NCI-H1048 (cell line): ENCODE measurements around the gene PSMC1.

ENCODE experiments used
- DNase-seq: peaks from one replicate; lab custom pipeline; 2025; lab: John Stamatoyannopoulos, UW

Gene PSMC1

GRCh38 chr14:90276646-90277367, 20.5 kb downstream of the PSMC1 start:
- no peak for DNase-seq

DNA sequence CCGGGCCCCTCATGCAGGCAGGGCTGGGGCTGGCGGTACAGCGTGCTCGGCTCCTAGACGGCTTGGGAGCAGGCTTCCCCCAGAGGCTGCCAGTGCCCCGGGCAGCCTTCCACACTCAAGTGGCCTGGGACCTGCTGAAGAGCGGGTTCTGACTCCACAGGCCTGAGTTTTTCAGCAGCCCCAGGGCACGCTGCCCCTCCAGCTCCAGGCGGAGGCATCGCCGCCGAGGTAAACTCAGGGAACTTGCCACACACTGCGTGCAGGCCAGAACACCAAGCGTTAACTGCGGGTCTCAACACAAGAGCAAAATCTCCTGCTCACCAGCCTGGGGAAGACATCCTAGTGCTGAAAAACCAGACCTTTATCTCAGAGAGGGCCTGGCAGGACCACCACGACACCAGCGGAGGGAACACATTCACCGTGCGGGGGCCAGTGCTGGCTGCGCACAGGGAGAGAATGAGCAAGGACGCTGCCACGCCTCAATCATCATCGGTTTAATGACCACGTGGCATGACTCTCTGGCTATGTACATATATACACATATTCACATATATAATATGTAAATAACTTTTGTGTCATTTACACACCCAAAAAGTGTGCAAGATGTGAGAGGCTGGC, 21.3 kb downstream of the PSMC1 start:
- no peak for DNase-seq

DNA sequence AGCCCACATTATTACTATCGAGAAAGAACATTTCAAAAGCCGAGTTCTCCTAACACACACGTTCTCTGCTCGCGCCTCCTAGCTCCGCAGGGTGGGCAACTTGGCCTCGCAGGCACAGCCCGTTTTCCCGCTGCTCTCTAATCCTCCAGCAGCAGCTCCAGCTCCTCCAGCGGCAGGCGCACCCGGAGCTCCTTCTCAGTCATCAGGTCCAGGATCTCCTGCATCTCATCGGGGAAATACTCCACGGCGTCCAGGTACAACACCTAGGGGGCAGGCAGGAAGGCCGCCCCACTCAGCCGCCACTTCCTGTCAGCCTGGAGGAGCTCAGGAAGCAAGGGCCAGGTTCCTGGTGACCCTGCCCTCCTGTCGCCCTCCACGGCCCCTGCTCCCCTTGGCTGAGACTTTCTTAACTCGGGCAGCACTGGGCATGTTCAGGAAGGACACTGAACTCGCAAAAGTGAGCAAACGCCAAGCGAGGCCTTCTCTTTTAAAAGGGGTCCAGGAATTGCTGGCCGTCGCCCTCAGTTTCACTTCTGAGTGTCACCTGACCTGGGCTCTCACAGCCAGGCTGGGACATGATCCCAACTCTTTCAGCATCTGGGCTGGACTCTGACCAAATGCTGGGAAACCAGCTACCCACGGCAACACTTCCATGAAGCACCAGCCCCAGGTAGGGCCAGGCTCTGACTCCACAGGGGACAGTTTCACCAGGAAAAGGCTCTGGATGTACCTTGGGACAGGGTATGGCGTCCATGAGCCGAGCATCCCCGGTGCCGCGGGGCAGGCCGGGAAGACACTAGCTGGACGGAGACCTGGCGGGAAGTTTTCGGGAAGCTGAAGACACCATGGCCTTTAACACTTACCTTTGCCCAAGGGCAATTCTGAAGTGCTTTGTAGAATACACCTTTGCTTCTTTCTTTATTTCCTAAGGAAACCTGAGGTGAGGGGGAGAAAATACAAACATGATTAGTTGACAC, 22.1 kb downstream of the PSMC1 start:
- DNase-seq = no peak

GRCh38 chr14:90280096-90280495, 23.7 kb downstream of the PSMC1 start:
- no peak for DNase-seq

GRCh38 chr14:90281261-90281660, 24.9 kb downstream of the PSMC1 start:
- no peak for DNase-seq

DNA sequence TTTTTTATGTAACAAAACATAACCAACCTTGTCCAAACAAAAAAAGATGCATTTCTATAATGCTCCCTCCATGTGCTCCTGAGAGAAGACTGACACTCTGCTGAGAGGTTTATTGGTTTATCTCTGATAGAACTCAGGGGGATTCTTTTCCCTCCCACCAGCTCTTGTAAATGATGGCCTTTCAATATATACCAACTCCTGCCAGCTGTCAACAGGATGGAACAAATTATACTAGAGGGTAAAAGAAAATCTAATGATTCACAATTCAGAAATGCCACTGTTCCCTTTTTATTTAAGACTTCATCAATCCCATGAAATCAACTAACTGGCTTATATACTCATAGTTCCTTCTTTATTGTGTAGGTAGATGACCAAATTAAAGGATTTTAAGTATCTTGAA, 25.4 kb downstream of the PSMC1 start:
- no peak for DNase-seq

- no peak for DNase-seq
Observed at GRCh38 chr14:90287791-90288190, 31.4 kb downstream of the PSMC1 start.

GRCh38 chr14:90288651-90289355, 32.5 kb downstream of the PSMC1 start:
- DNase-seq = no peak

DNA sequence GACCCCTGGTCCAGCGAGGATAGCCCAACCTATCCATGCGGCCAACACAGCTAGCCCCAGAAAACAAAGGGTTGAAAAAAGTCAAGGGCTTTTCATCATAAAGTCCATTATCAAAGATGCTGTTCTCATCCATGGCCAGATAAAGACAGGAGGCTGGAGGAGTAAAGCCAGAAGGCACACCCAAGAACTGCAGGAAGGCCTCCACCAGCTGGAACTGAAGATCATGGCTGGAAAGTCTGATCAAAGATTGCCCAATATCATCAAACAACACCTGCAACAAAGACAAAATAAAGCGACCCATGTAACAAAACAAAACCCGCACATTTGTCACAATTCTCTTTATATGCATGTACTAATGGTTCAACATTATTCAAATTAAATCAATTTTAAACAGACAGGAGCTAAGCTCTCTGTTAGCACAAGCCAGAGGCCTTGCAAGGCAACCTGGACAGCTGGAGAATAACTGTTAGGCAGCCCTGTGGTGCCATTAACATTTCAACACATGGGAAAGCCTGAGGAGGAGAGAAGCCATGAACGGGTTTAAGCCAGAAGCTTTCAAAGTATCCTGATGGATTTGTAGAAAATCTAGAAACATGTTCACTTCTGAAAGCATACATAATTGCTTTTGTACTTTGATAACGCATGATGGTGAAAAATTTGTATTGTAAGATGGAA, 34.1 kb downstream of the PSMC1 start:
- DNase-seq = no peak

- DNase-seq = no peak
Observed at GRCh38 chr14:90291699-90292098, 35.3 kb downstream of the PSMC1 start.

- DNase-seq = no peak
Observed at GRCh38 chr14:90293766-90294730, 37.7 kb downstream of the PSMC1 start.

DNA sequence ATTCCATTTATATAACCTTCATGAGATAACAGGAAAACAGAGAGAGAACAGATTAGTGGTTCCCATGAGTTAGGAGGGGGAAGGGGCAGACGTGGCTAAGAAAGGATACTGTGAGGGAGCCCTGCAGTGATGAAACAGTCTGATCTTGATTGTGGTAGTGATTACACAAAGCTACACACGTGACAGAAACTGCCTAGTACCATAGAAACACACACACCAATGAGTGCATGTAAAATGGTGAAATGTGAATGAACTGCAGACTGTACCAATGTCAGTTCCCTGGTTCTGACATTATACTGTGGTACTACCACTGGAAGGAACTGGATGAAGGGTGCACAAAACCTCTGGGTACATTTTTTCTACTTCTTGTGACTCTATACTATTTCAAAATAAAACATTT, 38.5 kb downstream of the PSMC1 start:
- DNase-seq = no peak

DNA sequence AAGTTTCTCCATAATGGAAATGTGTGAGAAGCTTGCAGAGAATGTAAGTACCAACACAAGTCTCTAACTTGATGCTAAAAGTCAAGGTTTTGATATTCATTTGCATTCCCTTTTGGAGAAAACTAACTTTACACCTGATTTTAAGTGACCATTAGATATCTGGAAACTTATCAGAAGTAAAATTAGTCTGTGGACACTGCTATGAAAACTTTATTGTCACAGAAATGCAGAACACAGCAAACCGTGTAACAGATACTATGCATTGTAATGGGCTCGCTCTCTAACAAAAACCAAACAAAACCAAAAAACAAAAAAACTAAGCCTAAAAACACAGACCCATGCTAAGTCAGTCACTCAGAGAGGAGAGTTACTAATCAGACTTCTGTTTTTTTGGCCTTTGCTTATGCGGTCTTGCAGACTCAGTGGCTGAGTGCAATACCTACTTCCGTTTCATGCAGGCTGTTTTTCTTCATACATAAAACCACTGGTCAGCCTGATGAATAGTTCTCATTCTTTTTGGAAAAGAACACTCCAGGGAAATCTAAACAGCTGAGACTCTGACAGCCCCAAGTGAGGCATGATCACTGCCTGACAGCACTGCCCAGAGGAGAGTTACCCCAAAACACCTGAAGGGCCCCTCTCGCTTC, 39.6 kb downstream of the PSMC1 start:
- DNase-seq = no peak

DNA sequence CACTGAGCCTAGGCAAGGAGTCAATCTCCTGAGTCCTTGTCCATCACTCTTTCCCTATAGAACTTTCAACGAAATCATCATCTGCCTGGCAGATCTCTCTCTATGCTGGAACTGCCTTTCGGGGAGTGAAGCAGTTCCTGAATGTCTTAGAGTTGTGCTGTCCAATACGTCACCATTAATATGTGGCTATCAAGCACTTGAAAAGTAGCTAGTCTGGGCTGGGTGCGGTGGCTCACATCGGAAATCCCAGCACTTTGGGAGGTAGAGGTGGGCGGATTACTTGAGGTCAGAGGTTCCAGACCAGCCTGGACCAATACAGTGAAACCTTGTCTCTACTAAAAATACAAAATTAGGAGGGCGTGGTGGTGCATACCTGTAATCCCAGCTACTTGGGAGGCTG, 40.3 kb downstream of the PSMC1 start:
- DNase-seq = no peak

DNA sequence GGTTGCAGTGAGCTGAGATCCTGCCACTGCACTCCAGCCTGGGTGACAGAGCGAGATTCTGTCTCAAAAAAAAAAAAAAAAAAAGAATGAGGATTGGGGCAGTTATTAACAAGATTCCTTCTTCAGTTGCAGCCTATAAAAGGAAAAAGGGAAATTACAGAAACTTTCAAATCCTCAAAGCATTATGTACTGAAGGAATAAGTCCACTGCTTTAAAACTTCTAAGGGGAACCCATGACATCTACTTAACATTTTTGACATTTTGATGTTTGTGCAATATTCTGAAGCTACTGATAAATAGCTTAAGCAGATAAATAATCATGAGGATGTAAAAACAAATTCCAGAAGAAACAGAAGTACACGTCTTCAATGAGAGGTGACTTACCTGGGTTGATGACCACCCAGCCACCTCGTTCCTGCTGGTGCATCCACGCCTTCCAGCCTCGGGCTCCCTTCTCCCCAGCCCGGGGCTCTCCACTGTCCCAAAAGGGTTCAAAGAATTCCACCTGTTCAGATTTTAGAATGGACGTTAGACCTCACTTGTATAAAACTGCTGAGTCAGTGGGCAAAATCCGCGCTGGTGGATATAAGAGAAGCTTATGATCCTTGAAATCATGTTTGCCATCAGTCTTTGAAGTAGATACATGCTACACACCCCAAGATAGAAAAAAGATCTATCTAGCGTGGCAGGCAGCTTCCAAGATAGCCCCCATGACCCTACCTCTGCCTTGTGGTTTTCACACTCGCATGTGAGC, 41.7 kb downstream of the PSMC1 start:
- no peak for DNase-seq

DNA sequence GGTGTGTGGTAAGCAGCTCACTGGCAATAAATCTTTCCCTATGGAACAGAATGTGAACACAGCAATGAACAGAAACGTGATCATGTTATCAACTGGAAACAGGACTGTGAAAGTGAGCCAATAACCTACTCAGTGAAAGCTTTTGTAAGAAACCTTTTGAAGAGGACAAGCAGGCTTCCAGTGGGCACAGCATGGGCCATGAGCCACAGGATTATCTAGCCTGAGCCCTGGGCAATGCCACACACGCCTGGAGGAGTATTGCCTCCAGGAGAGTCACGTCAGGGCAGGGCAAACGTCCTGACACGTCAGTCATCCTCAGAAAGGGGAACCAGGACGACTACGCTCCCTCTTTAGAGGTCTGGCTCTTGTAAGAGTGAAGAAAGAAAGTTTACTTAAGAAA, 43.1 kb downstream of the PSMC1 start:
- DNase-seq = no peak

DNA sequence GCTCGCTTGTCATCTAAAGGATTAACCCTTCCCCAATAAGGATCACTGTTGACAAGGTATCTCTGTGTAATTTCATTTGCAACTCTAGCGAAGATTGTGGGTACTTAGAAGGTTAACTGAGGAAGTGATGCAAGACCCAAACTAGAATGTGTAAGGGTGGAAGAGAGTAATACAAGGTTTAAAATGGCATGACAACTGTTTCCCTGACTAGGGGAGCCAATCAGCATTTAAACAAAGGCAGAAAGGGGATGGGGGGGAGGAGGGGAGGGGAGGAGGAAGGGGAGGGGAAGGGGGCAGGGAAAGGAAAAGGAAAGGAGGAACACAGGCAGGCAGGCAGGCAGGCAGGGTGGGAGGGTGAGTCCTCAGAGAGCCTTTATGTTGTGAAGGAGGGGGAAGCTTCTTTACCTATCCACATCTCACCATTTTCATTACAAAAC, 44.3 kb downstream of the PSMC1 start:
- DNase-seq = no peak

DNA sequence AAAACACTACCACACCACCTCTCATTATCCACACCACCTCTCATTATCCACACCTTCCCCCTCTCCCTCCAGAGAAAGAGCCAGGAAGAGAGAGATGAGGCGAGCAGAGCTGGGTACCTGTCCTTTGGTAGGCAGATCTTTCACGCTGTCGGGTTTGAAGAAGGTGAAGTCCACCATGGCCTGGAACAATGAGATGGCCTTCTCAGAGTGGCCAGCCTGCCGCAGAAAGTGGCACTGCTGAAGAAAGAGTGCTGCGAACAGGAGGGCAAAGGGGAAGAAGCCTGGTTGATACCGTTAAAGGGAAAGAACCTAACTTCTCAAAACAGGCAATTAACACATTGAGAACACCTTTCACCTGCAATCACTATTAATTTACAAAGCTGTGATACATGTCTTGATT, 44.8 kb downstream of the PSMC1 start:
- no peak for DNase-seq

DNA sequence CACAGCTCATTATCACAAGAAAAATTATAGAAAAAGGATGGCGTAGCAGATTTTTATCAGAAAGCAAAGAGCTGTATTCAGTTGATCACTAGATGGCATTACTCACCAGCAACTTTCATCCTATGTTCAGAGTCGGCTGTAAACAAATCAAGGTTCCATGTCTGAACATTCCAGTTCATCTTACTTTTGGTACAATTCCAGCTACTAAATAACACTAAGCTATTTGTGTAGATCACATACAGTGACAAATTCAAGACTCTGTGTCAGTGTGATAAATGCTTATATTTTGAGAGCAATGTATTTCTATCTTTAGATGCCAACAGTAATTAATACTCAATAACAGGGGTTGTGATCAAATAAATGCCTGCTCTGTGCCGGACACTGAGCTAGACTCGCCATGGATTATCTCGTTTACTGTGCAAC, 45.3 kb downstream of the PSMC1 start:
- DNase-seq = no peak
